HEK293 (cell line): ENCODE results near the gene LMAN2L.

Source experiments
- SP2 ChIP-seq: fragments of 450-650 bp; formaldehyde crosslinking; IDR thresholded peaks from 2 replicates; pipeline ENCODE4 v1.5.1; 2016; ENCODE audit warnings: missing biosample characterization, missing genetic modification characterization
- ZFP69B ChIP-seq: fragments of 450-650 bp; formaldehyde crosslinking; IDR thresholded peaks from 2 replicates; pipeline ENCODE4 v1.5.1; 2016; ENCODE audit warnings: missing biosample characterization, missing genetic modification characterization
- ZNF114 ChIP-seq: fragments of 450-650 bp; formaldehyde crosslinking; IDR thresholded peaks from 2 replicates; pipeline ENCODE4 v1.5.0; 2017; ENCODE audit warnings: missing biosample characterization, missing genetic modification characterization
- ZNF155 ChIP-seq: fragments of 450-650 bp; formaldehyde crosslinking; IDR thresholded peaks from 2 replicates; pipeline ENCODE4 v1.5.1; 2016; ENCODE audit warnings: missing biosample characterization, missing genetic modification characterization
- ZNF24 ChIP-seq: fragments of 450-650 bp; formaldehyde crosslinking; IDR thresholded peaks from 2 replicates; pipeline ENCODE4 v1.5.1; 2016; ENCODE audit warnings: missing biosample characterization, missing genetic modification characterization
- ZNF274 ChIP-seq, 2 experiments: fragments of 200-500 bp in 1 of 2; fragments of 450-650 bp in 1 of 2; sonication (Bioruptor generic) in 1 of 2; formaldehyde crosslinking in 1 of 2; IDR thresholded peaks; 2 replicates each; pipeline versions ENCODE4 v1.5.1 to v1.6.1; 2014 to 2016; ENCODE audit warnings: borderline replicate concordance in 1 of 2, inconsistent platforms in 1 of 2, low read length in 1 of 2, missing biosample characterization in 1 of 2, missing genetic modification characterization in 1 of 2
- ZNF777 ChIP-seq: fragments of 450-650 bp; formaldehyde crosslinking; IDR thresholded peaks from 2 replicates; pipeline ENCODE4 v1.5.1; 2017; ENCODE audit warnings: missing biosample characterization, missing genetic modification characterization, borderline replicate concordance
- ZXDB ChIP-seq: fragments of 450-650 bp; formaldehyde crosslinking; IDR thresholded peaks from 2 replicates; pipeline ENCODE4 v1.5.1; 2016; ENCODE audit warnings: missing biosample characterization, missing genetic modification characterization
- TF ChIP-seq, protein P1 (sequence below): fragments of 450-650 bp; formaldehyde crosslinking; IDR thresholded peaks from 2 replicates; pipeline ENCODE4 v1.5.1; 2016; ENCODE audit warnings: missing biosample characterization, missing genetic modification characterization

DNA sequence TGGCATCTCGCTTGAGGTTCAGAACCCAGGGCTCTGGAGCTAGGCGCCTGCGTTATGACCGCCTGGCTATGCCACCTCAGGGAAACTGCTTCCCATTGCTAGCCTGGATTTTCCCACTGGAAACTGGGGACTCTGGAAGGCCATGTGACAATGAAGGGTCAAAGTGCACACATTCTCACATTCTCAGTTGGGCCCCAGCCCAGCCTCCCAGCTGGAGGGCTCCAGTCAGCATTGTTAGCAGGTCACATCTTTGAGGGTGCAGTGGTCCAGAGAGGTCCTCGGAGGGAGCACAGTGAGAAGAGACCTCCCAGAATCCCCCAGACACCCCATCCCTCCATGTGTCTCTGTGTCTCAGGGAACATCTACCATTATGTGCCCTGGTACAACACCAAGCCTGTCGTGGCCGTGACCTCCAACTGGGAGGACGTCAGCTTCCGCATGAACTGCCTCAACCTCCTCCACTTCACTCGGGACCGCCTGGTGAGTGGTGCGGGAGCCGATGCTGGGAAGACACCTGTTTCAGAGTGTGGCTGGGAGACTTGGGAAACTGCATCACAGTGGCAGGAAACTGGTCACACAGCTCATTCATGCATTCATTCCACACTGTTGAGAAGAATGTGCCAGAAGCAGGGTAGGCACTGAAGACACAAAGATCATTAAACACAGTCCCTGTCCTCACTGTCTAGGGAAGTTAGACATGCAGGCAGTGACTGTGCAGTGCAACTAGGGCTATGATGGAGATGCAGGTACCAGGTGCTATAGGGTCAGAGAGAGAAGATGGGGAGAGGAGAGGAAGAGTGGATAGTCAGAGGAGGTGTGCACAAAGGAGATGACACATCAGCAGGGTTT lies 55.7 kb downstream of the LMAN2L start:
- no peak for TF ChIP-seq ZNF777 (tag by site-specific recombination)
- TF ChIP-seq ZFP69B (tag by site-specific recombination), result no peak
- TF ChIP-seq ZNF24, result no peak
- TF ChIP-seq ZXDB (tag by site-specific recombination), result no peak
- no peak for TF ChIP-seq ZNF274 (IDR thresholded peaks at IDR 0.05; ENCODE audit: low read length)
- TF ChIP-seq ZNF274 (tag by site-specific recombination; IDR thresholded peaks at IDR 0.05; ENCODE audit: borderline replicate concordance), result no peak
- TF ChIP-seq, protein P1, sequence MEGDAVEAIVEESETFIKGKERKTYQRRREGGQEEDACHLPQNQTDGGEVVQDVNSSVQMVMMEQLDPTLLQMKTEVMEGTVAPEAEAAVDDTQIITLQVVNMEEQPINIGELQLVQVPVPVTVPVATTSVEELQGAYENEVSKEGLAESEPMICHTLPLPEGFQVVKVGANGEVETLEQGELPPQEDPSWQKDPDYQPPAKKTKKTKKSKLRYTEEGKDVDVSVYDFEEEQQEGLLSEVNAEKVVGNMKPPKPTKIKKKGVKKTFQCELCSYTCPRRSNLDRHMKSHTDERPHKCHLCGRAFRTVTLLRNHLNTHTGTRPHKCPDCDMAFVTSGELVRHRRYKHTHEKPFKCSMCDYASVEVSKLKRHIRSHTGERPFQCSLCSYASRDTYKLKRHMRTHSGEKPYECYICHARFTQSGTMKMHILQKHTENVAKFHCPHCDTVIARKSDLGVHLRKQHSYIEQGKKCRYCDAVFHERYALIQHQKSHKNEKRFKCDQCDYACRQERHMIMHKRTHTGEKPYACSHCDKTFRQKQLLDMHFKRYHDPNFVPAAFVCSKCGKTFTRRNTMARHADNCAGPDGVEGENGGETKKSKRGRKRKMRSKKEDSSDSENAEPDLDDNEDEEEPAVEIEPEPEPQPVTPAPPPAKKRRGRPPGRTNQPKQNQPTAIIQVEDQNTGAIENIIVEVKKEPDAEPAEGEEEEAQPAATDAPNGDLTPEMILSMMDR (tag by site-specific recombination), result no peak
- no peak for TF ChIP-seq SP2 (tag by site-specific recombination)
- TF ChIP-seq ZNF114 (tag by site-specific recombination), result no peak
- TF ChIP-seq ZNF155, result no peak
